Loucy (cell line): ENCODE data around the gene CACNB2.

Source experiments
- EZH2phosphoT487 ChIP-seq: fragments of 200-600 bp; IDR thresholded peaks from 2 replicates; pipeline ENCODE4 v1.6.1; 2018; ENCODE audit warnings: antibody characterized with exemption, mild to moderate bottlenecking, moderate library complexity, borderline replicate concordance
- TF ChIP-seq, protein P1 (sequence below): fragments of 200-600 bp; sonication (generic); conservative IDR thresholded peaks from 2 replicates; pipeline ENCODE4 v1.5.1; 2014; ENCODE audit warnings: mild to moderate bottlenecking, antibody characterized with exemption, low read length

- TF ChIP-seq, protein P1, sequence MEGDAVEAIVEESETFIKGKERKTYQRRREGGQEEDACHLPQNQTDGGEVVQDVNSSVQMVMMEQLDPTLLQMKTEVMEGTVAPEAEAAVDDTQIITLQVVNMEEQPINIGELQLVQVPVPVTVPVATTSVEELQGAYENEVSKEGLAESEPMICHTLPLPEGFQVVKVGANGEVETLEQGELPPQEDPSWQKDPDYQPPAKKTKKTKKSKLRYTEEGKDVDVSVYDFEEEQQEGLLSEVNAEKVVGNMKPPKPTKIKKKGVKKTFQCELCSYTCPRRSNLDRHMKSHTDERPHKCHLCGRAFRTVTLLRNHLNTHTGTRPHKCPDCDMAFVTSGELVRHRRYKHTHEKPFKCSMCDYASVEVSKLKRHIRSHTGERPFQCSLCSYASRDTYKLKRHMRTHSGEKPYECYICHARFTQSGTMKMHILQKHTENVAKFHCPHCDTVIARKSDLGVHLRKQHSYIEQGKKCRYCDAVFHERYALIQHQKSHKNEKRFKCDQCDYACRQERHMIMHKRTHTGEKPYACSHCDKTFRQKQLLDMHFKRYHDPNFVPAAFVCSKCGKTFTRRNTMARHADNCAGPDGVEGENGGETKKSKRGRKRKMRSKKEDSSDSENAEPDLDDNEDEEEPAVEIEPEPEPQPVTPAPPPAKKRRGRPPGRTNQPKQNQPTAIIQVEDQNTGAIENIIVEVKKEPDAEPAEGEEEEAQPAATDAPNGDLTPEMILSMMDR, result no peak
- no peak for TF ChIP-seq EZH2phosphoT487
These were observed 37.8 kb upstream of the CACNB2 start for GRCh38 chr10:18102404-18102803.
